Mesenchymal stem cell (in vitro differentiated cells and primary cell): Measurements from ENCODE around the gene SNRPA. TPM values are rescaled to one million over a fixed set of nuclear protein-coding genes. Genes with fewer than 3 reads are reported as not detected.

Experiments
- DNase-seq: peaks from one replicate; pipeline ENCODE4 v3.0.0-alpha.2; 2013
- H2AFZ ChIP-seq: one replicate; pipeline ENCODE4 v1.6.1; 2013; ENCODE audit warnings: low read depth, mild to moderate bottlenecking, control low read depth, inconsistent platforms, low read length, moderate library complexity
- H2AK5ac ChIP-seq: 2 replicates; pipeline ENCODE4 v1.6.1; 2013; ENCODE audit warnings: low read length, moderate library complexity, mild to moderate bottlenecking, inconsistent platforms; ENCODE audit not compliant: severe bottlenecking
- H2BK120ac ChIP-seq: one replicate; pipeline ENCODE4 v1.6.1; 2013; ENCODE audit warnings: low read depth, mild to moderate bottlenecking, inconsistent platforms, low read length, moderate library complexity
- H2BK12ac ChIP-seq, 2 experiments: one replicate each; pipeline ENCODE4 v1.6.1; 2013; ENCODE audit warnings: inconsistent platforms in 2 of 2, low read length in 2 of 2, mild to moderate bottlenecking in 2 of 2, moderate library complexity in 2 of 2, control low read depth in 1 of 2
- H2BK15ac ChIP-seq: one replicate; pipeline ENCODE4 v1.6.1; 2013; ENCODE audit warnings: mild to moderate bottlenecking, low read depth, inconsistent platforms; ENCODE audit not compliant: poor library complexity, severe bottlenecking
- H2BK5ac ChIP-seq: 2 replicates; pipeline ENCODE4 v1.6.1; 2013; ENCODE audit warnings: low read depth, mild to moderate bottlenecking, low read length, control low read depth, inconsistent platforms; ENCODE audit not compliant: poor library complexity, severe bottlenecking
- H3K14ac ChIP-seq, 2 experiments: one replicate each; pipeline ENCODE4 v1.6.1; 2013; ENCODE audit warnings: inconsistent platforms in 2 of 2, low read length in 2 of 2, control low read depth in 1 of 2, mild to moderate bottlenecking in 1 of 2, moderate library complexity in 1 of 2
- H3K18ac ChIP-seq, 2 experiments: one replicate each; pipeline ENCODE4 v1.6.1; 2013; ENCODE audit warnings: inconsistent platforms in 2 of 2, low read length in 2 of 2, control low read depth in 1 of 2, low read depth in 1 of 2, mild to moderate bottlenecking in 1 of 2
- H3K23ac ChIP-seq, 2 experiments: one replicate each; pipeline ENCODE4 v1.6.1; 2013; ENCODE audit warnings: inconsistent platforms in 2 of 2, low read length in 2 of 2, mild to moderate bottlenecking in 2 of 2, moderate library complexity in 2 of 2, control low read depth in 1 of 2
- H3K27ac ChIP-seq: 2 replicates; pipeline ENCODE4 v1.5.1; 2013; ENCODE audit warnings: mild to moderate bottlenecking, moderate library complexity, low read length, control low read depth, inconsistent platforms; ENCODE audit not compliant: poor library complexity, severe bottlenecking
- H3K27me3 ChIP-seq, 2 experiments: 2 replicates each; pipeline versions ENCODE4 v1.6.1 to v1.7.0; 2013; ENCODE audit warnings: low read length in 2 of 2, mild to moderate bottlenecking in 2 of 2, moderate library complexity in 2 of 2, control low read depth in 1 of 2, inconsistent platforms in 1 of 2; ENCODE audit not compliant: control insufficient read depth in 1 of 2, insufficient read depth in 1 of 2
- H3K36me3 ChIP-seq, 2 experiments: 2 replicates each; pipeline versions ENCODE4 v1.6.1 to v1.7.0; 2013; ENCODE audit warnings: low read length in 2 of 2, control low read depth in 1 of 2, inconsistent platforms in 1 of 2, low read depth in 1 of 2, mild to moderate bottlenecking in 1 of 2; ENCODE audit not compliant: insufficient read depth in 2 of 2, control insufficient read depth in 1 of 2
- H3K4ac ChIP-seq, 2 experiments: one replicate each; pipeline ENCODE4 v1.6.1; 2013; ENCODE audit warnings: inconsistent platforms in 2 of 2, low read length in 2 of 2, mild to moderate bottlenecking in 2 of 2, moderate library complexity in 2 of 2, control low read depth in 1 of 2, low read depth in 1 of 2
- H3K4me1 ChIP-seq: 2 replicates; pipeline ENCODE4 v1.6.1; 2013; ENCODE audit warnings: low read depth, low read length, control low read depth; ENCODE audit not compliant: control insufficient read depth, insufficient read depth
- H3K4me2 ChIP-seq: 2 replicates; pipeline ENCODE4 v1.6.1; 2013; ENCODE audit warnings: low read length, mild to moderate bottlenecking, inconsistent platforms; ENCODE audit not compliant: poor library complexity, severe bottlenecking
- H3K4me3 ChIP-seq, 2 experiments: 2 replicates each; pipeline versions ENCODE4 v1.5.1 to v1.7.0; 2013; ENCODE audit warnings: low read length in 2 of 2, mild to moderate bottlenecking in 2 of 2, control low read depth in 1 of 2, low read depth in 1 of 2; ENCODE audit not compliant: insufficient read depth in 1 of 2
- H3K79me1 ChIP-seq: replicated peaks from 2 replicates; pipeline ENCODE4 v1.6.1; 2013; ENCODE audit warnings: mild to moderate bottlenecking, control low read depth, low read length, inconsistent platforms; ENCODE audit not compliant: poor library complexity, severe bottlenecking
- H3K9ac ChIP-seq: 2 replicates; pipeline ENCODE4 v1.7.0; 2013; ENCODE audit warnings: mild to moderate bottlenecking, low read length, moderate library complexity
- H3K9me3 ChIP-seq: 2 replicates; pipeline ENCODE4 v1.7.0; 2013; ENCODE audit warnings: mild to moderate bottlenecking, low read length; ENCODE audit not compliant: control insufficient read depth
- H4K8ac ChIP-seq: one replicate; pipeline ENCODE4 v1.6.1; 2013; ENCODE audit warnings: inconsistent platforms, mild to moderate bottlenecking, low read length, moderate library complexity
- H4K91ac ChIP-seq: one replicate; pipeline ENCODE4 v1.6.1; 2013; ENCODE audit warnings: mild to moderate bottlenecking, low read length, inconsistent platforms
- WGBS: methylation state at CpG from one replicate; pipeline ENCODE4 v1.1.7; 2013; ENCODE audit warnings: mixed read lengths; 5-methylcytosine and 5-hydroxymethylcytosine counted together
- polyA plus RNA-seq, 2 experiments: library from polyadenylated mRNA; stranded (reverse); fragments of 200-250 nt; gene quantifications; one replicate each; pipeline ENCODE4 v1.2.3, GENCODE V29; 2013

The SNRPA gene
- 62.8 TPM for polyA plus RNA-seq (2013, experiment 1 of 2)
- 61.8 TPM for polyA plus RNA-seq (2013, experiment 2 of 2)

GRCh38 chr19:40750874-40751537 lies at the start of gene SNRPA:
Gene SNRPA, plus strand, starts transcription at chr19:40751203. Its CDS starts 206 bp downstream, at chr19:40751409.
- Histone ChIP-seq H3K27me3 (no peaks in the 10 kb centered on the region), H2BK120ac (peak within 1 kb of the TSS; percentile 91), H4K8ac (peak within 1 kb of the TSS; percentile 99), H3K4me1 (peaks cover 38% of the 10 kb centered on the region), H3K79me1 (peaks cover 22% of the 10 kb centered on the region), H3K23ac (peak within 1 kb of the TSS in 1 of 2 experiments; percentile 9), H2AFZ (peak within 1 kb of the TSS; percentile 6), H2BK15ac (peak within 1 kb of the TSS; percentile 99), H3K9ac (peak within 1 kb of the TSS; percentile 96), H3K4me2 (peak within 1 kb of the TSS; percentile 94), H3K18ac (peak within 1 kb of the TSS; percentile 94 to 96), H3K4ac (peak within 1 kb of the TSS; percentile 89 to 99), H4K91ac (peak within 1 kb of the TSS; percentile 97), H3K9me3 (no peaks in the 10 kb centered on the region), H3K36me3 (peaks cover 13 to 16% of the 10 kb centered on the region in 2 experiments), H3K4me3 (peak within 1 kb of the TSS; percentile 84 to 94), H3K14ac (peak within 1 kb of the TSS in 1 of 2 experiments; percentile 23), H2BK12ac (peak within 1 kb of the TSS in 1 of 2 experiments; percentile 51), H2AK5ac (peak within 1 kb of the TSS; percentile 100), H2BK5ac (peak within 1 kb of the TSS; percentile 90), H3K27ac (peak within 1 kb of the TSS; percentile 92)
- peak; percentile 99 for DNase-seq
- WGBS: under 1% methylated on average over 46 of the region's 46 CpGs

- Histone ChIP-seq H2BK15ac (no peak overlapping the region), H3K79me1 (peaks cover 15% of the 10 kb centered on the region), H2BK12ac (no peak overlapping the region), H4K8ac (no peak overlapping the region), H3K4me1 (peaks cover 7% of the 10 kb centered on the region), H3K18ac (no peak overlapping the region), H3K4ac (no peak overlapping the region), H3K4me2 (no peak overlapping the region), H3K23ac (no peak overlapping the region), H3K27me3 (no peaks in the 10 kb centered on the region), H3K4me3 (no peak overlapping the region), H3K36me3 (peaks cover 59 to 77% of the 10 kb centered on the region in 2 experiments), H2AFZ (no peak overlapping the region), H2AK5ac (no peak overlapping the region), H4K91ac (no peak overlapping the region), H3K9ac (no peak overlapping the region), H3K14ac (no peak overlapping the region), H2BK120ac (no peak overlapping the region), H2BK5ac (no peak overlapping the region), H3K27ac (no peak overlapping the region), H3K9me3 (no peaks in the 10 kb centered on the region)
- DNase-seq: no peak
- WGBS: 97% methylated on average over 5 of the region's 6 CpGs
Observed at GRCh38 chr19:40701758-40702157, 49.2 kb upstream of the SNRPA start.

- H2AK5ac ChIP-seq: no peak overlapping the region
- WGBS: 73% methylated on average over 18 of the region's 18 CpGs
- peak overlapping the region in 1 of 2 experiments; percentile 70 for H3K4ac ChIP-seq
- peak overlapping the region; percentile 63 for H4K8ac ChIP-seq
- H3K27me3 ChIP-seq: no peaks in the 10 kb centered on the region
- H3K4me3 ChIP-seq: no peak overlapping the region
- no peak overlapping the region for H3K4me2 ChIP-seq
- no peak overlapping the region for H3K18ac ChIP-seq
- no peak overlapping the region for H2AFZ ChIP-seq
- no peak overlapping the region for H3K23ac ChIP-seq
- H2BK5ac ChIP-seq: no peak overlapping the region
- H3K9ac ChIP-seq: no peak overlapping the region
- H3K14ac ChIP-seq: no peak overlapping the region
- no peaks in the 10 kb centered on the region for H3K9me3 ChIP-seq
- peak overlapping the region; percentile 21 for H4K91ac ChIP-seq
- H2BK15ac ChIP-seq: peak overlapping the region; percentile 46
- no peak overlapping the region for H2BK12ac ChIP-seq
- H3K79me1 ChIP-seq: peaks cover 15% of the 10 kb centered on the region
- no peak overlapping the region for H2BK120ac ChIP-seq
- peaks cover 7% of the 10 kb centered on the region for H3K4me1 ChIP-seq
- peak; percentile 28 for DNase-seq
- no peak overlapping the region for H3K27ac ChIP-seq
- peaks cover 62 to 74% of the 10 kb centered on the region in 2 experiments for H3K36me3 ChIP-seq
Observed at GRCh38 chr19:40702337-40703012, 48.5 kb upstream of the SNRPA start.

- H2BK120ac ChIP-seq: no peak overlapping the region
- H3K79me1 ChIP-seq: peaks cover 15% of the 10 kb centered on the region
- H3K27me3 ChIP-seq: no peaks in the 10 kb centered on the region
- H3K4me1 ChIP-seq: peaks cover 7% of the 10 kb centered on the region
- no peak overlapping the region for H2BK15ac ChIP-seq
- no peak overlapping the region for H3K9ac ChIP-seq
- H3K27ac ChIP-seq: no peak overlapping the region
- H4K91ac ChIP-seq: no peak overlapping the region
- no peak overlapping the region for H3K4me3 ChIP-seq
- no peak overlapping the region for H3K23ac ChIP-seq
- H3K36me3 ChIP-seq: peaks cover 69 to 76% of the 10 kb centered on the region in 2 experiments
- no peak overlapping the region for H2AK5ac ChIP-seq
- peak overlapping the region; percentile 72 for H4K8ac ChIP-seq
- H2BK12ac ChIP-seq: no peak overlapping the region
- no peak overlapping the region for H3K14ac ChIP-seq
- H3K9me3 ChIP-seq: no peaks in the 10 kb centered on the region
- no peak overlapping the region for H2BK5ac ChIP-seq
- H3K4me2 ChIP-seq: no peak overlapping the region
- H3K4ac ChIP-seq: no peak overlapping the region
- DNase-seq: no peak
- no peak overlapping the region for H2AFZ ChIP-seq
- no peak overlapping the region for H3K18ac ChIP-seq
- WGBS: 92% methylated on average over 18 of the region's 24 CpGs
Observed at GRCh38 chr19:40703029-40703755, 47.8 kb upstream of the SNRPA start.
